ENCODE results near the gene CTRB2.
"Not testable (repeated sequence)": the region's sequence is repeated elsewhere in the genome, so short reads cannot be mapped to it uniquely, and the experiment has no call there.

The CTRB2 gene

DNA sequence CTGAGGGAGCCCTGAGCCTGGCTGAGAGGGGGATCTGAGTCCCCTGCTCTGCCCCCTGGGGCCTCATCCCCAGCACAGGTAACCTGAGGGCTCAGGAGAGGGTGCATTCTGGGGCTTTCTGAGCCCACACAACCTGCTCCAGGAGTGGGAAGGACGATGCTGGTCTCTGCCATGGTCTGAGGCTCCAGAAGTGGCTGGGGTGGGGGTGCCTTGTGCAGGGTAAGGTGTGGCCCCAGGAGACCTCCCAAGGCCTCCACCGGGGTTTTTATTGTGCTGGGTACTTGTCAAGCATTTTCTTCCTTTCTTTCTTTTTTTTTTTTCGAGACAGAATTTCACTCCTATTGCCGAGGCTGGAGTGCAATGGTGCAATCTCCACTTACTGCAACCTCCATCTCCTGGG lies 12.1 kb upstream of the CTRB2 start:
- no peaks in the 10 kb centered on the region for H3K27me3 ChIP-seq (replicated peaks)

GRCh38 chr16:75218256-75219076 lies 11.5 kb upstream of the CTRB2 start, which contains the start of gene CTRB1:
CTRB1 (plus strand) TSS chr16:75218988; CDS start chr16:75219008, 20 bp downstream.
- in situ Hi-C loops (cut with HindIII; ENCODE audit: low pct_ligation_motif_present, low sequenced_read_pairs), result no loop called here
- no peak for DNase-seq
- Histone ChIP-seq H3K27me3 (replicated peaks) (no peaks in the 10 kb centered on the region), H3K4me3 (ENCODE audit: low read depth, low read length) (no peak within 1 kb of the TSS), H3K27ac (no peak within 1 kb of the TSS), H3K36me3 (replicated peaks) (no peaks in the 10 kb centered on the region)
- TF ChIP-seq, protein P1, sequence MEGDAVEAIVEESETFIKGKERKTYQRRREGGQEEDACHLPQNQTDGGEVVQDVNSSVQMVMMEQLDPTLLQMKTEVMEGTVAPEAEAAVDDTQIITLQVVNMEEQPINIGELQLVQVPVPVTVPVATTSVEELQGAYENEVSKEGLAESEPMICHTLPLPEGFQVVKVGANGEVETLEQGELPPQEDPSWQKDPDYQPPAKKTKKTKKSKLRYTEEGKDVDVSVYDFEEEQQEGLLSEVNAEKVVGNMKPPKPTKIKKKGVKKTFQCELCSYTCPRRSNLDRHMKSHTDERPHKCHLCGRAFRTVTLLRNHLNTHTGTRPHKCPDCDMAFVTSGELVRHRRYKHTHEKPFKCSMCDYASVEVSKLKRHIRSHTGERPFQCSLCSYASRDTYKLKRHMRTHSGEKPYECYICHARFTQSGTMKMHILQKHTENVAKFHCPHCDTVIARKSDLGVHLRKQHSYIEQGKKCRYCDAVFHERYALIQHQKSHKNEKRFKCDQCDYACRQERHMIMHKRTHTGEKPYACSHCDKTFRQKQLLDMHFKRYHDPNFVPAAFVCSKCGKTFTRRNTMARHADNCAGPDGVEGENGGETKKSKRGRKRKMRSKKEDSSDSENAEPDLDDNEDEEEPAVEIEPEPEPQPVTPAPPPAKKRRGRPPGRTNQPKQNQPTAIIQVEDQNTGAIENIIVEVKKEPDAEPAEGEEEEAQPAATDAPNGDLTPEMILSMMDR (IDR thresholded peaks at IDR 0.05; ENCODE audit: low read depth, low read length, missing control alignments), result no peak

More for the DNA sequence above, 12.1 kb upstream of the CTRB2 start:
- H3K27ac ChIP-seq, result no peak overlapping the region
- H3K36me3 ChIP-seq (replicated peaks), result no peaks in the 10 kb centered on the region
- no peak overlapping the region for H3K4me3 ChIP-seq (ENCODE audit: low read depth, low read length)
- TF ChIP-seq, protein P1 (IDR thresholded peaks at IDR 0.05; ENCODE audit: low read depth, low read length, missing control alignments), result no peak
- no peak for DNase-seq
- in situ Hi-C loops (cut with HindIII; ENCODE audit: low pct_ligation_motif_present, low sequenced_read_pairs), result no loop called here

DNA sequence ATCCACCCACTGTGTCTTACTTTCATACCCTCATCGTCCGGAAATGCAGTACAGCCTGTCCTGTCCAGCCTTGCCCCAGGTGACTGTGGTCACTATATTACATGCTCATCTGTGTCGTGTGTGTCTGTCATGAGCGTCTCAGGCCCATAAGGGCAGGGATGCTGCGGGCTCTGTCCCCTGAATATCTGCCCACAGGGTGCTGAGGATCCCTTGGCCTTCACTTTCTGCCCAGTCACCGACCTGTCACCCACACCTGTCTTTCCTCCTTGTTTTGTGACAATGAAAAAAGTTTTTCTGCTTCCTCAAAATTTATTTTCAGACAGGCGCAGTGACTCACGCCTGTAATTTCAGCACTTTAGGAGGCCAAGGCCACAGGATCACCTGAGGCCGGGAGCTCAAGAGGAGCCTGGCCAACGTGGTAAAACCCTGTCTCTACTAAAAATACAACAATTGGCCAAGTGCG lies 10.5 kb upstream of the CTRB2 start:
- Histone ChIP-seq H3K4me3 (ENCODE audit: low read depth, low read length) (no peak overlapping the region), H3K27ac (no peak overlapping the region)
- no peak for DNase-seq

DNA sequence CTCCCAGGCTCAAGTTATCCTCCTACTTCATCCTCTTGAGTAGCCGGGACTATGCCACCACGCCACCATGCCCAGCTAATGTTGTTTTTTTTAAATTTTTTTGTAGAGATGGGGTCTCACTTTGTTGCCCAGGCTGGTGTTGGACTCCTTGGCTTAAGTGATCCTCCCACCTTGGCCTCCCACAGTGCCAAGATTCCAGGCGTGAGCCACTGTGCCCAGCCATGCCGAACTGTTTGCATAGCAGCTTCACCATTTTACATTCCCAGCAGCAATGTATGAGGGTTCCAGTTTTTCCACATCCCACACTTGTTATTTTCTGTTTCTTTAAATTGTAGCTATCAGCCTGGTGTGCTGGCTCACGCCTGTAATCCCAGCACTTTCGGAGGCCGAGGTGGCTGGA lies 9.6 kb upstream of the CTRB2 start:
- DNase-seq, result no peak
- TF ChIP-seq, protein P1 (IDR thresholded peaks at IDR 0.05; ENCODE audit: low read depth, low read length, missing control alignments), result no peak
- in situ Hi-C loops (cut with HindIII; ENCODE audit: low pct_ligation_motif_present, low sequenced_read_pairs), result no loop called here

More for the DNA sequence above, 10.5 kb upstream of the CTRB2 start:
- no peaks in the 10 kb centered on the region for H3K27me3 ChIP-seq (replicated peaks)
- H3K36me3 ChIP-seq (replicated peaks), result no peaks in the 10 kb centered on the region
- in situ Hi-C loops (cut with HindIII; ENCODE audit: low pct_ligation_motif_present, low sequenced_read_pairs), result no loop called here
- TF ChIP-seq, protein P1 (IDR thresholded peaks at IDR 0.05; ENCODE audit: low read depth, low read length, missing control alignments), result no peak

DNA sequence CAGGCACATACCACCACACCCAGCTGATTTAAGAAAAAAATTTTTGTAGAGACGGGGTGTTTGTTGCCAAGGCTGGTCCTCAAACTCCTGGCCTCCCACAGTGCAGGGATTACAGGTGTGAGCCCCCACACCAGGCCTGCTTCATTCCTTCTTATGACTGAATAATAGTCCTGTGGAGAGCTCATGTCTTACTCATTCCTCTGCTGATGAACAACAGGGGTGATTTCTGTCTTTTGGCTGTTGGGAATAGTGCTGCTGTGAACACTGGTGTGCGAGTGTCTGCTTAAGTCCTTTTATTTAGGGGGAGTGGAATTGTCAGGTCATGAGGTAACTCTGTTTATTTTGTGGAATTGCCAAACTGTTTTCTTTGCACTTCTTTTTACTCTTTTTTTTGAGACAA lies 9.2 kb upstream of the CTRB2 start:
- Histone ChIP-seq H3K4me3 (ENCODE audit: low read depth, low read length) (no peak overlapping the region), H3K36me3 (replicated peaks) (no peaks in the 10 kb centered on the region), H3K27me3 (replicated peaks) (no peaks in the 10 kb centered on the region), H3K27ac (no peak overlapping the region)
- TF ChIP-seq, protein P1 (IDR thresholded peaks at IDR 0.05; ENCODE audit: low read depth, low read length, missing control alignments), result no peak
- in situ Hi-C loops (cut with HindIII; ENCODE audit: low pct_ligation_motif_present, low sequenced_read_pairs), result no loop called here
- no peak for DNase-seq

More for the DNA sequence above, 9.6 kb upstream of the CTRB2 start:
- no peaks in the 10 kb centered on the region for H3K27me3 ChIP-seq (replicated peaks)
- H3K27ac ChIP-seq, result no peak overlapping the region
- no peak overlapping the region for H3K4me3 ChIP-seq (ENCODE audit: low read depth, low read length)
- no peaks in the 10 kb centered on the region for H3K36me3 ChIP-seq (replicated peaks)

DNA sequence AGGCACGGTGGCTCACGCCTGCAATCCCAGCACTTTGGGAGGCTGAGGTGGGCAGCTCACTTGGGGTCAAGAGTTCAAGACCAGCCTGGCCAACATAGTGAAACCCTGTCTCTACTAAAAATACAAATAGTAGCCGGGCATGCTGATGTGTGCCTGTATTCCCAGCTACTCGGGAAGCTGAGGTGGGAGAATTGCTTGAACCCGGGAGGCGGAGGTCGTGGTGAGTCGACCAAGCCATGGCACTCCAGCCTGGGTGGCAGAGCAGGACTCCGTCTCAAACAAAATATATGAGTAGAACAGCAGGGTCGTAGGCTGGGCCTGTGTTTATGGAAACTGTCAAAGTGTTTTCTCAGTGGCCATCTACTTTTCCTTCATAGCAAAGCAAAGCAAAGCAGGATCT lies 4.3 kb upstream of the CTRB2 start:
- H3K36me3 ChIP-seq (replicated peaks); H3K27ac ChIP-seq; H3K4me3 ChIP-seq (ENCODE audit: low read depth, low read length); in situ Hi-C loops (cut with HindIII; ENCODE audit: low pct_ligation_motif_present, low sequenced_read_pairs); DNase-seq; H3K27me3 ChIP-seq (replicated peaks): not testable (repeated sequence)
